H1 (cell line): ENCODE measurements around the gene NRROS. TPM values are rescaled to one million over a fixed set of nuclear protein-coding genes. Genes with fewer than 3 reads are reported as not detected.

Experiments used
- CTCF ChIA-PET: fragments of 300-600 bp; sonication (Branson Sonifier 250); formaldehyde crosslinking; loops from one replicate; lab custom pipeline; 2021; ENCODE audit not compliant: partially characterized antibody; lab: Charles Lee
- POLR2A ChIA-PET: fragments of 300-600 bp; sonication (Branson Sonifier 250); formaldehyde crosslinking; loops from one replicate; lab custom pipeline; 2021; ENCODE audit warnings: inconsistent platforms; ENCODE audit not compliant: partially characterized antibody; lab: Charles Lee
- DNase-seq, 2 experiments: peaks; one replicate each; pipeline versions ENCODE4 v3.0.0 to v3.0.0-alpha.2; 2010 to 2022; ENCODE audit warnings: low spot score in 2 of 2, low read depth in 1 of 2, mixed read lengths in 1 of 2
- FAIRE-seq: peaks from 2 replicates; lab custom pipeline; 2011; peaks lifted over from hg19 to GRCh38; lab: Jason Lieb, UNC
- H2AFZ ChIP-seq: 2 replicates; pipeline ENCODE4 v1.8.1; 2012; ENCODE audit warnings: low read length, inconsistent platforms
- H2AK5ac ChIP-seq: 2 replicates; pipeline ENCODE4 v1.6.1; 2013; ENCODE audit warnings: low read depth, low read length
- H2BK120ac ChIP-seq: replicated peaks from 2 replicates; pipeline ENCODE3; 2013; ENCODE audit warnings: low read depth, low read length, inconsistent platforms
- H2BK12ac ChIP-seq: 2 replicates; pipeline ENCODE4 v1.6.1; 2013; ENCODE audit warnings: low read depth, low read length
- H2BK15ac ChIP-seq: 2 replicates; pipeline ENCODE4 v1.6.1; 2013; ENCODE audit warnings: low read length
- H2BK20ac ChIP-seq: 2 replicates; pipeline ENCODE4 v1.6.1; 2013; ENCODE audit warnings: low read length
- H2BK5ac ChIP-seq: 2 replicates; pipeline ENCODE4 v1.6.1; 2013; ENCODE audit warnings: low read depth, low read length
- H3K14ac ChIP-seq: 2 replicates; pipeline ENCODE4 v1.6.1; 2013; ENCODE audit warnings: inconsistent platforms; ENCODE audit not compliant: insufficient read length
- H3K18ac ChIP-seq: 2 replicates; pipeline ENCODE4 v1.6.1; 2013; ENCODE audit warnings: low read length; ENCODE audit errors: extremely low read depth
- H3K23ac ChIP-seq: 2 replicates; pipeline ENCODE4 v1.6.1; 2013; ENCODE audit warnings: inconsistent platforms; ENCODE audit not compliant: insufficient read length
- H3K23me2 ChIP-seq: 2 replicates; pipeline ENCODE4 v1.6.1; 2013; ENCODE audit warnings: low read depth, low read length
- H3K27ac ChIP-seq: 2 replicates; pipeline ENCODE4 v1.6.1; 2011; ENCODE audit warnings: low read depth, low read length, inconsistent platforms
- H3K27me3 ChIP-seq, 4 experiments: replicated peaks in 1 of 4; 1 replicate in 1 of 4; 2 replicates in 3 of 4; pipeline versions ENCODE4 v1.6.1 to v1.8.1; 2011 to 2013; ENCODE audit warnings: low read length in 3 of 4, mild to moderate bottlenecking in 3 of 4, inconsistent platforms in 2 of 4, mixed read lengths in 2 of 4, moderate library complexity in 1 of 4; ENCODE audit not compliant: control insufficient read depth in 3 of 4, insufficient read depth in 3 of 4; ENCODE audit errors: extremely low read depth in 1 of 4
- H3K36me3 ChIP-seq, 4 experiments: 2 replicates each; pipeline versions ENCODE4 v1.6.1 to v1.8.1; 2011 to 2013; ENCODE audit warnings: mild to moderate bottlenecking in 4 of 4, low read length in 3 of 4, moderate library complexity in 2 of 4, control low read depth in 1 of 4, inconsistent platforms in 1 of 4; ENCODE audit not compliant: insufficient read depth in 4 of 4, control insufficient read depth in 2 of 4
- H3K4ac ChIP-seq: replicated peaks from 2 replicates; pipeline ENCODE3; 2013; ENCODE audit warnings: low read length, low read depth, mixed read lengths, inconsistent platforms; ENCODE audit not compliant: insufficient read length
- H3K4me1 ChIP-seq, 4 experiments: replicated peaks in 1 of 4; 1 replicate in 1 of 4; 2 replicates in 3 of 4; pipeline versions ENCODE4 v1.6.1 to v1.8.1; 2011 to 2013; ENCODE audit warnings: low read length in 3 of 4, inconsistent platforms in 2 of 4, mixed read lengths in 1 of 4; ENCODE audit not compliant: insufficient read depth in 4 of 4, control insufficient read depth in 3 of 4
- H3K4me2 ChIP-seq, 2 experiments: 2 replicates each; pipeline versions ENCODE4 v1.6.1 to v1.8.1; 2011 to 2013; ENCODE audit warnings: low read depth in 2 of 2, low read length in 2 of 2, control low read depth in 1 of 2, inconsistent platforms in 1 of 2, mild to moderate bottlenecking in 1 of 2; ENCODE audit not compliant: insufficient read depth in 1 of 2
- H3K4me3 ChIP-seq, 4 experiments: fragments of 200-600, 300-600 bp in 1 of 4; sonication (generic), shearing (Covaris generic), sonication (Bioruptor Twin) in 1 of 4; 2 replicates each; pipeline versions ENCODE4 v1.5.1 to v1.8.1; 2011 to 2016; ENCODE audit warnings: low read length in 4 of 4, low read depth in 3 of 4, control low read depth in 2 of 4, inconsistent platforms in 2 of 4, mild to moderate bottlenecking in 2 of 4, mixed read lengths in 1 of 4, moderate library complexity in 1 of 4; ENCODE audit not compliant: insufficient read depth in 2 of 4; ENCODE audit errors: extremely low read depth in 1 of 4
- H3K56ac ChIP-seq: replicated peaks from 2 replicates; pipeline ENCODE3; 2013; ENCODE audit warnings: low read depth, mild to moderate bottlenecking, mixed read lengths, low read length, inconsistent platforms; ENCODE audit not compliant: insufficient read length
- H3K79me1 ChIP-seq: 2 replicates; pipeline ENCODE4 v1.6.1; 2013; ENCODE audit warnings: low read depth, low read length, control low read depth
- H3K79me2 ChIP-seq, 2 experiments: 2 replicates each; pipeline versions ENCODE4 v1.6.1 to v1.8.1; 2012 to 2013; ENCODE audit warnings: low read length in 2 of 2, mild to moderate bottlenecking in 2 of 2, inconsistent platforms in 1 of 2; ENCODE audit not compliant: insufficient read depth in 2 of 2, control insufficient read depth in 1 of 2
- H3K9ac ChIP-seq, 4 experiments: replicated peaks in 1 of 4; 1 replicate in 1 of 4; 2 replicates in 3 of 4; pipeline versions ENCODE4 v1.6.1 to v1.8.1; 2011 to 2013; ENCODE audit warnings: low read depth in 3 of 4, low read length in 3 of 4, control low read depth in 2 of 4, mild to moderate bottlenecking in 2 of 4, moderate library complexity in 2 of 4, inconsistent platforms in 1 of 4; ENCODE audit errors: extremely low read depth in 1 of 4
- H3K9me3 ChIP-seq, 2 experiments: 2 replicates each; pipeline versions ENCODE4 v1.6.1 to v1.8.1; 2012 to 2013; ENCODE audit warnings: mild to moderate bottlenecking in 2 of 2, moderate library complexity in 2 of 2, control low read depth in 1 of 2, inconsistent platforms in 1 of 2, low read depth in 1 of 2, low read length in 1 of 2, mixed read lengths in 1 of 2; ENCODE audit not compliant: insufficient read depth in 2 of 2
- H4K20me1 ChIP-seq, 2 experiments: replicated peaks in 1 of 2; 2 replicates each; pipeline versions ENCODE3 to v1.8.1; 2011 to 2013; ENCODE audit warnings: inconsistent platforms in 2 of 2, low read length in 2 of 2, mild to moderate bottlenecking in 1 of 2; ENCODE audit not compliant: insufficient read depth in 2 of 2, control insufficient read depth in 1 of 2
- H4K5ac ChIP-seq: 2 replicates; pipeline ENCODE4 v1.6.1; 2013; ENCODE audit warnings: low read length, low read depth, mixed read lengths, inconsistent platforms; ENCODE audit not compliant: insufficient read length
- H4K8ac ChIP-seq: 2 replicates; pipeline ENCODE4 v1.8.0; 2013; ENCODE audit warnings: mild to moderate bottlenecking, moderate library complexity, low read length, inconsistent platforms; ENCODE audit not compliant: insufficient read depth; ENCODE audit errors: extremely low read depth
- H4K91ac ChIP-seq: replicated peaks from 2 replicates; pipeline ENCODE3; 2013; ENCODE audit warnings: low read length, mixed read lengths, inconsistent platforms; ENCODE audit not compliant: insufficient read length
- CHD2 ChIP-seq: IDR thresholded peaks from 2 replicates; pipeline ENCODE4 v1.6.1; 2012; ENCODE audit warnings: low read length, improper control_type of control experiment
- HDAC2 ChIP-seq, 2 experiments: fragments of 300-600 bp in 1 of 2; sonication (generic) in 1 of 2; IDR thresholded peaks; 2 replicates each; pipeline ENCODE4 v1.6.1; 2011 to 2012; ENCODE audit warnings: low read depth in 2 of 2, low read length in 2 of 2, mild to moderate bottlenecking in 2 of 2, moderate library complexity in 2 of 2, borderline replicate concordance in 1 of 2, inconsistent platforms in 1 of 2
- MAFK ChIP-seq: IDR thresholded peaks from 2 replicates; pipeline ENCODE4 v1.6.1; 2012; ENCODE audit warnings: low read depth, mild to moderate bottlenecking, improper control_type of control experiment, low read length
- POLR2AphosphoS5 ChIP-seq: IDR thresholded peaks from 2 replicates; pipeline ENCODE4 v1.6.1; 2011; ENCODE audit warnings: low read depth, low read length
- RAD21 ChIP-seq, 2 experiments: IDR thresholded peaks in 1 of 2; conservative IDR thresholded peaks in 1 of 2; 2 replicates each; pipeline ENCODE4 v1.6.1; 2011; ENCODE audit warnings: low read depth in 2 of 2, low read length in 2 of 2, improper control_type of control experiment in 1 of 2, inconsistent platforms in 1 of 2, mild to moderate bottlenecking in 1 of 2, moderate library complexity in 1 of 2
- SP4 ChIP-seq: IDR thresholded peaks from 2 replicates; pipeline ENCODE4 v1.6.1; 2012; ENCODE audit warnings: low read length, inconsistent platforms
- SRF ChIP-seq: IDR thresholded peaks from 2 replicates; pipeline ENCODE4 v1.6.1; 2011; ENCODE audit warnings: mild to moderate bottlenecking, low read depth, low read length, moderate library complexity
- TAF7 ChIP-seq: optimal IDR thresholded peaks from 2 replicates; pipeline ENCODE3; 2011; ENCODE audit warnings: low read depth, mild to moderate bottlenecking, inconsistent platforms, low read length, moderate library complexity, borderline replicate concordance
- TBP ChIP-seq: IDR thresholded peaks from 2 replicates; pipeline ENCODE4 v1.6.1; 2011; ENCODE audit warnings: low read depth, low read length, improper control_type of control experiment
- WGBS, 2 experiments: shearing (Covaris generic) in 1 of 2; methylation state at CpG; one replicate each; pipeline versions ENCODE4 v1.1.6 to v1.1.7; 2013 to 2015; ENCODE audit warnings: low lambda C conversion rate in 2 of 2, mixed read lengths in 2 of 2, inconsistent platforms in 1 of 2, low coverage in 1 of 2, missing lambda C conversion rate in 1 of 2; ENCODE audit not compliant: insufficient replicate concordance in 2 of 2, insufficient coverage in 1 of 2, insufficient read length in 1 of 2; ENCODE audit errors: extremely low coverage in 1 of 2, missing lambda C conversion rate in 1 of 2; 5-methylcytosine and 5-hydroxymethylcytosine counted together
- polyA plus RNA-seq, 7 experiments: library from polyadenylated mRNA; depleted of rRNA in 3 of 7; stranded (reverse) in 5 of 7; unstranded in 2 of 7; fragments of >200 nt in 5 of 7; fragments of 200-250 nt in 2 of 7; gene quantifications; 1 replicate in 5 of 7; 2 replicates in 1 of 7; 4 replicates in 1 of 7; pipeline versions ENCODE4 v1.2.1 to v1.2.3, GENCODE V29; 2011 to 2013; ENCODE audit warnings: missing spikeins in 2 of 7, mixed read lengths in 2 of 7
- total RNA-seq: library from RNA; stranded (reverse); fragmentation: NEBNext Ultra II Directional; extraction: Animal tissue kit (Norgen Biotek cat#: 25700); gene quantifications from 2 replicates; pipeline ENCODE4 v1.2.1, GENCODE V29; 2021

The NRROS gene
- total and polyA plus RNA-seq, 2 of the 8 experiments (the other 6 are each of a cell fraction or from before 2014, with no cell fraction given) = 5.3 to 7.3 TPM

- 93% methylated on average over 31 of the region's 32 CpGs; no CpG with 5 or more reads in 1 of the 2 experiments for WGBS, 2 experiments
- Histone ChIP-seq H2BK20ac (no peak overlapping the region), H3K14ac (no peak overlapping the region), H2BK15ac (no peak overlapping the region), H2AFZ (no peak overlapping the region), H2BK5ac (no peak overlapping the region; the same call in 1 of the 2 replicates), H3K56ac (no peak overlapping the region), H3K18ac (no peak overlapping the region; the same call in 1 of the 2 replicates), H2BK12ac (peak overlapping the region; percentile 23; the same call in 1 of the 2 replicates), H3K79me2 (no peaks in the 10 kb centered on the region), H3K9me3 (no peaks in the 10 kb centered on the region), H4K20me1 (no peaks in the 10 kb centered on the region), H4K91ac (no peak overlapping the region), H2BK120ac (no peak overlapping the region), H2AK5ac (no peak overlapping the region), H3K4ac (no peak overlapping the region), H3K4me2 (no peak overlapping the region), H3K23ac (no peak overlapping the region), H4K8ac (peak overlapping the region; percentile 45), H3K23me2 (no peaks in the 10 kb centered on the region), H3K79me1 (no peaks in the 10 kb centered on the region), H3K4me3 (no peak overlapping the region), H3K27ac (no peak overlapping the region), H4K5ac (no peak overlapping the region), H3K36me3 (no peaks in the 10 kb centered on the region), H3K4me1 (peaks cover 0 to 3% (median 2%) of the 10 kb centered on the region in 4 experiments; a peak in 5 of 7 replicates), H3K9ac (no peak overlapping the region), H3K27me3 (no peaks in the 10 kb centered on the region)
- ChIA-PET POLR2A (interaction anchor here (0.8 to 1.6 kb wide), 2 partner anchors 11 to 28 kb away, joined by 3 to 7 read pairs; no protein-coding TSS in a partner anchor), CTCF (interaction anchor here (0.6 to 6.6 kb wide), 7 partner anchors 9 to 418 kb away, joined by 3 to 25 read pairs (median 4); no protein-coding TSS in a partner anchor)
- no peak for DNase-seq
- FAIRE-seq = no peak
- TF ChIP-seq CHD2 (no peak), TAF7 (no peak), SP4 (no peak), RAD21 (IDR thresholded peaks at IDR 0.05 in 1 of 2, conservative IDR thresholded peaks at IDR 0.05 in 1 of 2; ENCODE audit: low read depth in 2 of 2, low read length in 2 of 2) (no peak), POLR2AphosphoS5 (no peak), MAFK (no peak), SRF (no peak), HDAC2 (IDR thresholded peaks at IDR 0.05; ENCODE audit: borderline replicate concordance in 1 of 2, low read depth in 2 of 2, low read length in 2 of 2) (no peak), TBP (no peak)
Measured at GRCh38 chr3:196660381-196661166, 21.1 kb downstream of the NRROS start.
